ENCODE measurements around the gene PERP. TPM values are rescaled to one million over a fixed set of nuclear protein-coding genes. Genes with fewer than 3 reads are reported as not detected.

Gene PERP
- total RNA-seq, 2 donors from 2014 or later: 85.4 to 120 TPM

DNA sequence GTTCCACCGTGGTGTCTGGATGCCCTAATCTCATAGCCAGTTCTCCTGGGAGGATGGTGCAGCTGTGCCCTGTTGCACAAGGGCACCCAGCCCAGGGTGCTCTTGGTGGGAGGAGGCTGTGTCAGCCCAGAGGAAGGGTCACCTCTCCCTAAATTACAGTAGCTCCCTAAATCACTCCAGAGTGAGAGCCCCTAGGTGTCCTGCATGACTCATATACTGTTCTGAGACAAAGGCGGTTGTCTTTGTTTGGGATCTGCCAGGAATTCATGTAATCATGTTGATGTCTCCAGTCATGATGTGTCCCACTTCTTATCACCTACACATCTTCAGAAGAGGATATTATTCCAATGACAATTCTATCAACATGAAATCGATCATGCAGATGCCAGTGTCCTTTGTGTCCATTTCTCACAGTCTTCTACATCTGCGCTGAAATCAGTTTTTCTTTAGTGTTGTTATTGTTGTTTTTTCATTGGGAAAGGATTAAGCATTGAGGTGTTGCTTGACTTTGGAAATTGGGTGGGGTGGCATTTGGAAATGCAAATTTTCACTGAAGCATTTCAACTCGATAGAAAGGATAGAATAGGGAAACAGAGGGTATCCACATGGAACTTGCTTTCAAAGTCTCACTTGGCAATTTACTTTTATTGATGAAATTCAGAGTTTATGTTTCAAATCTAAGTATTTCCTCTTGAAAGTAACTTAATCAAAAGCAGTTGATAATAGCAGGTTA lies 19.5 kb downstream of the PERP start:
- peaks cover 56% of the 10 kb centered on the region for H3K4me1 Mint-ChIP-seq
- H3K36me3 ChIP-seq (ENCODE audit: control insufficient read depth, insufficient read depth, low read length): peaks cover 36% of the 10 kb centered on the region
- WGBS, 2 experiments (ENCODE audit: insufficient coverage in 1 of 2, insufficient read length in 1 of 2): 58 to 86% methylated on average over 1 to 5 of the region's 5 CpGs
- H3K27ac ChIP-seq (ENCODE audit: low read depth, low read length): no peak overlapping the region
- no peaks in the 10 kb centered on the region for H3K27me3 Mint-ChIP-seq (ENCODE audit: insufficient read depth)
- H3K4me3 ChIP-seq (ENCODE audit: low read length): peak overlapping the region; percentile 63
- H3K4me1 ChIP-seq (ENCODE audit: control insufficient read depth, insufficient read depth, low read length): peaks cover 26% of the 10 kb centered on the region
- TF ChIP-seq, protein P1, sequence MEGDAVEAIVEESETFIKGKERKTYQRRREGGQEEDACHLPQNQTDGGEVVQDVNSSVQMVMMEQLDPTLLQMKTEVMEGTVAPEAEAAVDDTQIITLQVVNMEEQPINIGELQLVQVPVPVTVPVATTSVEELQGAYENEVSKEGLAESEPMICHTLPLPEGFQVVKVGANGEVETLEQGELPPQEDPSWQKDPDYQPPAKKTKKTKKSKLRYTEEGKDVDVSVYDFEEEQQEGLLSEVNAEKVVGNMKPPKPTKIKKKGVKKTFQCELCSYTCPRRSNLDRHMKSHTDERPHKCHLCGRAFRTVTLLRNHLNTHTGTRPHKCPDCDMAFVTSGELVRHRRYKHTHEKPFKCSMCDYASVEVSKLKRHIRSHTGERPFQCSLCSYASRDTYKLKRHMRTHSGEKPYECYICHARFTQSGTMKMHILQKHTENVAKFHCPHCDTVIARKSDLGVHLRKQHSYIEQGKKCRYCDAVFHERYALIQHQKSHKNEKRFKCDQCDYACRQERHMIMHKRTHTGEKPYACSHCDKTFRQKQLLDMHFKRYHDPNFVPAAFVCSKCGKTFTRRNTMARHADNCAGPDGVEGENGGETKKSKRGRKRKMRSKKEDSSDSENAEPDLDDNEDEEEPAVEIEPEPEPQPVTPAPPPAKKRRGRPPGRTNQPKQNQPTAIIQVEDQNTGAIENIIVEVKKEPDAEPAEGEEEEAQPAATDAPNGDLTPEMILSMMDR (conservative IDR thresholded peaks at IDR 0.05): no peak
- H3K27me3 ChIP-seq (ENCODE audit: control insufficient read depth, insufficient read depth, low read length, poor library complexity, severe bottlenecking): no peaks in the 10 kb centered on the region
- H3K36me3 Mint-ChIP-seq (ENCODE audit: low read depth): peaks cover 34% of the 10 kb centered on the region
- H3K4me3 Mint-ChIP-seq: peak overlapping the region; percentile 42
- peak; percentile 71 for DNase-seq
- H3K9me3 Mint-ChIP-seq: no peaks in the 10 kb centered on the region
- H3K27ac Mint-ChIP-seq: peak overlapping the region; percentile 92
- H3K9me3 ChIP-seq (ENCODE audit: control insufficient read depth, low read length): peaks cover 4% of the 10 kb centered on the region
- peak overlapping the region; percentile 47 for H3K9ac ChIP-seq (ENCODE audit: extremely low read depth, low read length, poor library complexity, severe bottlenecking)

DNA sequence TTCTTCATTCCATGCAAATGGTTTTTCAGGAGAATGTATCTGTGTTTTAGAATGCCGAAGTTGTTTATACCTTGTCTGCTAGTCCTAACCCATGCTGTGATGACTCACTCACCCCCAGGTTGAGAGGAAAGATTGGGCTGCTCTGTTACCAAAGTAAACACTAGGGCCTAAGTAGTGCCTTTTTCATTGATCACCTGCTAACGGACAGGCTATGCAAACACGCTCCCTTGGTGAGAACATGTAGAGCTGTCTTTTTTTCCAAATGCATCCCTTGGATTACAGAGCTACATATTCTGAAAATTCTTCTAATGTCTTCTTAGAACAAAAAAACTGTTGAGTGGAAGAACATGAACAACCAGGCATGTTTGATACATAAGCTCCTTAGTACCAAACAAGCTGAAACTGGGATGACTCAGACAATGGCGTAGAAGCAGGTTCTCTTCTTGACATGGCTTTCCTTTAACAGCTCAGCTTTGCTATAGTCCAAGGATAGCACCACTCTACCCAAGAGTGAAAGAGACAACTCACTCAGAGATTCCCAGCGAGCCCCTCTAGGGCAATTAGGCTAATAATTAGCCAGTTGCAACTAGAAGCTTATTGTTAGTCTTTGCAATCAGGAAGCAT lies 20.5 kb downstream of the PERP start:
- H3K36me3 ChIP-seq (ENCODE audit: control insufficient read depth, insufficient read depth, low read length): peaks cover 27% of the 10 kb centered on the region
- H3K36me3 Mint-ChIP-seq (ENCODE audit: low read depth): peaks cover 23% of the 10 kb centered on the region
- peak overlapping the region; percentile 42 for H3K4me3 Mint-ChIP-seq
- H3K4me1 Mint-ChIP-seq: peaks cover 58% of the 10 kb centered on the region
- WGBS, 2 experiments (ENCODE audit: insufficient coverage in 1 of 2, insufficient read length in 1 of 2): 13 to 23% methylated on average over 3 to 5 of the region's 5 CpGs
- TF ChIP-seq, protein P1 (conservative IDR thresholded peaks at IDR 0.05): no peak
- no peaks in the 10 kb centered on the region for H3K27me3 ChIP-seq (ENCODE audit: control insufficient read depth, insufficient read depth, low read length, poor library complexity, severe bottlenecking)
- H3K4me1 ChIP-seq (ENCODE audit: control insufficient read depth, insufficient read depth, low read length): peaks cover 26% of the 10 kb centered on the region
- H3K27ac ChIP-seq (ENCODE audit: low read depth, low read length): peak overlapping the region; percentile 33
- peak overlapping the region; percentile 63 for H3K4me3 ChIP-seq (ENCODE audit: low read length)
- peak overlapping the region; percentile 92 for H3K27ac Mint-ChIP-seq
- no peaks in the 10 kb centered on the region for H3K27me3 Mint-ChIP-seq (ENCODE audit: insufficient read depth)
- H3K9me3 ChIP-seq (ENCODE audit: control insufficient read depth, low read length): peaks cover 4% of the 10 kb centered on the region
- no peaks in the 10 kb centered on the region for H3K9me3 Mint-ChIP-seq
- DNase-seq: peak; percentile 92
- peak overlapping the region; percentile 47 for H3K9ac ChIP-seq (ENCODE audit: extremely low read depth, low read length, poor library complexity, severe bottlenecking)

DNA sequence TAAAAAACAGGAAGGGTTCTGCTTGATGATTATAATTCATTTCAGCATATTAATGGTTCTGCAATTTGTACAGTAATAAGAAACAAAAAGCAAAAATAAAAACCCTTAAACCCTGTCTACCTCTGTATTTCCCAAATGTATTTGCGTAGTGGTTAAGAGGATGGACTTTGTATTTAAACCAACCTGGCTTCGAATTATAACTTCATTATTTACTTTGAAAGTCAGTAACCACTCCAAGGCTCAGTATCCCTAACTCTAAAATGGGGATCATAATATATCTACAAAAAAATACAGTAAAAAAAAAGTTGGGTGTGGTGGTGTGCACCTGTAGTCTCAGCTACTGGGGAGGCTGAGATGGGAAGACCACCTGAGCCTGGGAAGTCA lies 21.4 kb downstream of the PERP start:
- Mint-ChIP-seq H3K27ac (no peak overlapping the region), H3K4me3 (no peak overlapping the region), H3K36me3 (ENCODE audit: low read depth) (peaks cover 14% of the 10 kb centered on the region), H3K4me1 (peaks cover 55% of the 10 kb centered on the region), H3K9me3 (peaks cover 5% of the 10 kb centered on the region), H3K27me3 (ENCODE audit: insufficient read depth) (no peaks in the 10 kb centered on the region)
- Histone ChIP-seq H3K9me3 (ENCODE audit: control insufficient read depth, low read length) (peaks cover 8% of the 10 kb centered on the region), H3K27me3 (ENCODE audit: control insufficient read depth, insufficient read depth, low read length, poor library complexity, severe bottlenecking) (no peaks in the 10 kb centered on the region), H3K9ac (ENCODE audit: extremely low read depth, low read length, poor library complexity, severe bottlenecking) (no peak overlapping the region), H3K4me1 (ENCODE audit: control insufficient read depth, insufficient read depth, low read length) (peaks cover 26% of the 10 kb centered on the region), H3K27ac (ENCODE audit: low read depth, low read length) (no peak overlapping the region), H3K36me3 (ENCODE audit: control insufficient read depth, insufficient read depth, low read length) (peaks cover 19% of the 10 kb centered on the region), H3K4me3 (ENCODE audit: low read length) (peak overlapping the region; percentile 4)
- DNase-seq: no peak
- 100% methylated on average over 2 of the region's 2 CpGs; no CpG with 5 or more reads in 1 of the 2 experiments for WGBS, 2 experiments (ENCODE audit: insufficient coverage in 1 of 2, insufficient read length in 1 of 2)
- TF ChIP-seq, protein P1 (conservative IDR thresholded peaks at IDR 0.05): no peak

Measured in endodermal cell (in vitro differentiated cells).